Activated naive CD8-positive, alpha-beta T cell treated with anti-CD3 and anti-CD28 coated beads, Interleukin-2, amount 10 ng/mL, durations not matched to agents 7 days and 5 days (primary cell): ENCODE data around the gene OSER1. TPM values are rescaled to one million over a fixed set of nuclear protein-coding genes. Genes with fewer than 3 reads are reported as not detected.

Experiments
- ATAC-seq: fragments of 150-1000 bp; cut with Tn5 transposase; one replicate; pipeline ENCODE4 v1.10.0; 2021; ENCODE audit warnings: low read depth, moderate library complexity
- POLR2A ChIA-PET: fragments of 350-600 bp; sonication (Branson Sonifier 250); formaldehyde crosslinking; loops from one replicate; lab custom pipeline; 2021; ENCODE audit warnings: antibody characterized with exemption; lab: Charles Lee
- DNase-seq: peaks from one replicate; pipeline ENCODE4 v3.0.0; 2021
- H3K27ac Mint-ChIP-seq: one replicate; pipeline ENCODE4 v1.8.0; 2022; ENCODE audit warnings: mild to moderate bottlenecking, mixed read lengths
- H3K27me3 Mint-ChIP-seq: one replicate; pipeline ENCODE4 v1.8.0; 2022; ENCODE audit warnings: mild to moderate bottlenecking, moderate library complexity, mixed read lengths
- H3K36me3 Mint-ChIP-seq: one replicate; pipeline ENCODE4 v1.8.0; 2021; ENCODE audit warnings: mild to moderate bottlenecking, mixed read lengths
- H3K4me1 Mint-ChIP-seq: one replicate; pipeline ENCODE4 v1.8.0; 2021; ENCODE audit warnings: mixed read lengths
- H3K4me3 Mint-ChIP-seq: one replicate; pipeline ENCODE4 v1.8.0; 2022; ENCODE audit warnings: mild to moderate bottlenecking, moderate library complexity, mixed read lengths
- H3K9me3 Mint-ChIP-seq: one replicate; pipeline ENCODE4 v1.8.0; 2021; ENCODE audit warnings: mixed read lengths
- total RNA-seq, 2 experiments: library from RNA; stranded (reverse); gene quantifications; one replicate each; pipeline ENCODE4 v1.2.3, GENCODE V29; 2021

Gene OSER1
- total RNA-seq, 2 experiments from 2014 or later: 29.8 to 30.5 TPM

DNA sequence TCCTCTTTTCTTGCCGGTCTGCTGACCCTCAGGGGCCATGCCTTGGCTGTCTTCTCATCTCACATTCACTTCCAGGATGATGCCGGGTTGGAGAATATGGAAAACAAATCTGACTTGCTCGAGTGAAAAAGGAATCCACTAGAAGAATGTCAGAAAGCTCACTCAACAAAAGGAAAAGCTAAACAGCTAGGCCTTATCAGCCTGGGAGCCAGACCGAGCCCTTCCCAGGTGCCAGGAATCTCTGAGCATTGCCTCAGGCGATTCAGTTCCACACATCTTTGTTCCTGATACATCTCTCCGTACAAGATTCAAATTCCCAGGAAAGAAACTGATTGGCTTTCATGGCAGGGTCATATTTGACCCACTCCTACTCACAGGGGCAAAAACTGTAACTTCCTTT lies 9.2 kb upstream of the OSER1 start:
- peaks cover 35% of the 10 kb centered on the region for H3K4me1 Mint-ChIP-seq

DNA sequence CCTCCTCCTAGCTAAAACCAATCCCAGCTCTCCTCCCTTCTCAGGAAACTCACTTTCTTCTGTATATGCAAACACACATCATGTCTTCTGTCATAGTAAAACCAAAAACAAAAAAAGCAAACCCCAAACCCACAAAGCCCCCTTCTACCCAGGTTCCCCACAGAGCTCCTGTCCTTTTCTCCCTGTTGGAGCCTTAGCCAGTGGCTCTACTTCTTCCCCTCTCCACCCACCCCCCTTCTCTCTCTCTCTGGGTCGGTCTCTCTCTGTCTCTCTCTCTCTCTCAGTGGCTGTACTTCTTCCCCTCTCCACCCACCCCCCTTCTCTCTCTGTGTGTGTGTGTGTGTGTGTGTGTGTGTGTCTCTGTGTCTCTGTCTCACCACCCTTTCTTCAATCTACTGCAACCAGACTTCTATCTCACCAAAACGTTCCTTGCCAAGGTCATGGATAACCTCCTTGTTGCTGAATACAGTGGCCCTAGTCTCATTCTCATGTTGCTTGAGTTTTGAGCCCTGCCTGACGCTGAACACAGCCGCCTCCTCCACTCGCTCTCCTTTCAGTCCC lies 8.7 kb upstream of the OSER1 start:
- DNase-seq (no peak), ATAC-seq (no peak)
- peaks cover 35% of the 10 kb centered on the region for H3K4me1 Mint-ChIP-seq
- no peaks in the 10 kb centered on the region for H3K9me3 Mint-ChIP-seq
- H3K27me3 Mint-ChIP-seq: no peaks in the 10 kb centered on the region
- POLR2A ChIA-PET: interaction anchor here (0.7 to 3.6 kb wide), 5 partner anchors 32 to 761 kb away, joined by 3 to 34 read pairs (median 3); partner anchors contain the start of genes FITM2 and SRSF6
- H3K4me3 Mint-ChIP-seq: peak overlapping the region; percentile 68
- H3K27ac Mint-ChIP-seq: peak overlapping the region; percentile 84
- H3K36me3 Mint-ChIP-seq: no peaks in the 10 kb centered on the region

More for the DNA sequence above, 9.2 kb upstream of the OSER1 start:
- H3K27me3 Mint-ChIP-seq: no peaks in the 10 kb centered on the region
- DNase-seq (no peak), ATAC-seq (no peak)
- POLR2A ChIA-PET: interaction anchor here (3.6 kb wide), 1 partner anchor 91 kb away, joined by 34 read pairs; the partner anchor contains the start of gene FITM2
- peak overlapping the region; percentile 84 for H3K27ac Mint-ChIP-seq
- peak overlapping the region; percentile 68 for H3K4me3 Mint-ChIP-seq
- H3K9me3 Mint-ChIP-seq: no peaks in the 10 kb centered on the region
- no peaks in the 10 kb centered on the region for H3K36me3 Mint-ChIP-seq

DNA sequence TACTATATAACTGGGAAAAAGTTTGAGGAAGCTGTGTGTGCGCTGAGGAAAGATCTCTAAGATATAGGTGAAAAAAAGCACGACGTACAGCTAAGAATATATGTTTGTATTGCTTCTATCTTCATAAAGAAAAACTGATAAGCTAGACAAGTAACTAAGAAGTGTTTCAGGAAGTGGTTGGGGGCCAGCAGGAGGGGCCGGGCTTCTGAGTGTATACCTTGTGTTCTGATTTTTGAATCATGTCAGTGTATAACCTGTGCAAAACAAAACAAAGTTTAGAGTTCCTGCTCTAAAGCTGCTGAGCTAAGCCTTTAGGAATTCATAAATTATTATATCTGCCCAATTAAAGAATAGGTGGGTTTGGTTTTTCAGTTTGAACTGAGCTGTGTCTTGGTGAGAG lies 7.9 kb upstream of the OSER1 start:
- POLR2A ChIA-PET: interaction anchor here (0.6 to 3.6 kb wide), 9 partner anchors 8 to 760 kb away, joined by 3 to 34 read pairs (median 3); partner anchors contain the start of genes FITM2, GDAP1L1, OSER1 and SRSF6
- Mint-ChIP-seq H3K4me3 (peak overlapping the region; percentile 68), H3K4me1 (peaks cover 35% of the 10 kb centered on the region), H3K36me3 (no peaks in the 10 kb centered on the region), H3K27ac (peak overlapping the region; percentile 84), H3K27me3 (no peaks in the 10 kb centered on the region), H3K9me3 (no peaks in the 10 kb centered on the region)
- ATAC-seq (peak; percentile 51), DNase-seq (no peak)

DNA sequence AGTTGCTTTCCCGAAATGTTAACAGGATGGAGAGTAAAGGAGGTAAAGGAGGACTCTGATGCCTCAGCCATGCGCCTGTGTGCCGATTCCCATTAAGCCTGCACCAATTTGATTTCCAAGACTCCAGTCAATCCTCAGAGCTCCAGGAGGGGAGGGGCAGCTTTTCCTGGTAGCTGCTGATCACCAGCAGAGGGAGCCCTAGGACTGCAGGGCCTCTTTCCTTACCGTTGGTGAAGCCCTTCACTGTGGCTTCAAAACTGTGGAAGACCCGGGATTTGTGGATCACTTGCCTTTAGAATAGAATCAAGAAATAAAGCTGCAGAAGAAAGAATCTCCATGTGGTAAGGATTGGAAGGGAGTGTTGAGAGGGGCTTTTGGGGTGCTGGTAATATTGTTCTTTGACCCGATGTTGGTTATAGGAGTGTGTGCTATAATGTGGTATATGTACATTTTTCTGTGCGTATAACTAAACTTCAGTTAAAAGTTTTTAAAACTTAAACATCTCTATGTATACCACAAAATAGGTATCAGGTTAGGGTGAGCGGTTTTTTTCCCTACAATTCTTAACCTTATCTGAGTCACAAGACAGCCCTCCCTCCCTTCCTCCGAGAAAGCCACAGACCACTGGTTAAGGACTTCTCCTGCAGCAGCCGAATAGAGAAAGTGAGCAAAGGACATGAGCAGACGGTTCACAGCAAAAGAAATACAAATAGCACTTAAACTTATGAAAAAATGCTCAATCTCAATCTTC lies 6.9 kb upstream of the OSER1 start:
- ATAC-seq: peak; percentile 54

DNA sequence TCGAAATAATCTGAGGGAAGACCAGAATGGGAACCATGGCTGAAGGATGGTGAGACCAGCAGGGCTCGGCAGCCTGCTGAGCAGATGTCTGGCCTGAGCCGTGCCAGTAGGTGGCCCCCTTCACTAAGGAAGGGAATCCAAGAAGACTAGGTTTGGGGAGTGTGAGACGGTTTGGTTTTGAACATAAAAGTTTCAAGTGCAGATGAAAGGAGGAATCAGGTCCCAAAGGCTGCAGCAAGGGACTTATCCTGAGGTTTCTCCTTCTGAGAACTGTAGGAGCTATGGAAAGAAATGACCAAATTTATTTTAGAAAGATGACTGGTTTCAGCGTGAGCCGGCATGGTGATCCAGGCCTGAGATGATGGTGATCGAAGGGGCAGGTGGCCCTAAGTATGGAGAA lies 4.6 kb upstream of the OSER1 start:
- no peak overlapping the region for H3K4me3 Mint-ChIP-seq
- POLR2A ChIA-PET: no interaction called here
- no peaks in the 10 kb centered on the region for H3K9me3 Mint-ChIP-seq
- H3K27ac Mint-ChIP-seq: peak overlapping the region; percentile 30
- no peaks in the 10 kb centered on the region for H3K36me3 Mint-ChIP-seq
- no peak for ATAC-seq
- H3K4me1 Mint-ChIP-seq: peaks cover 45% of the 10 kb centered on the region
- no peaks in the 10 kb centered on the region for H3K27me3 Mint-ChIP-seq
- peak; percentile 70 for DNase-seq

More for the DNA sequence above, 6.9 kb upstream of the OSER1 start:
- POLR2A ChIA-PET: interaction anchor here (0.6 to 3.6 kb wide), 5 partner anchors 7 to 450 kb away, joined by 3 to 34 read pairs (median 3); partner anchors contain the start of genes FITM2 and OSER1
- DNase-seq: peak; percentile 63
- Mint-ChIP-seq H3K27ac (peak overlapping the region; percentile 84), H3K27me3 (no peaks in the 10 kb centered on the region), H3K4me1 (peaks cover 35% of the 10 kb centered on the region), H3K36me3 (no peaks in the 10 kb centered on the region), H3K9me3 (no peaks in the 10 kb centered on the region), H3K4me3 (peak overlapping the region; percentile 68)

DNA sequence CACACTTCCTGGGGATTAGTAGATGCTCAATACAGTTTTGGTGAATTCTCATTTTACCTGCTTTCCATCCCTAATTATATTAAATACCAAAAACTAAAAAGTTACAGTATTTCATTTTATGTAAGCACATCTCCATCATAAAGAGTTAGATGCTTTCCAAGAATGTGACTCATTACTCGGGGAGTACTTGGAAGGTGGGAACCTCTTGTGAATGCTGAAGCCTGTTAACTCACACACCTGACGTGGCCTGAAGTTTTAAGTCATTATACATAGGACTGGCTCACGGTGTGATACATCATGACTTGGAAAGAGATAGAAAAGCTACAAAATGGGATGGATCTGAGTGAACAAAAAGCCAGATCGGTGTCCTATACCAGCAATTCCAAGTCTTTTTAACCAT lies 2.2 kb upstream of the OSER1 start:
- H3K4me1 Mint-ChIP-seq: peaks cover 45% of the 10 kb centered on the region
- POLR2A ChIA-PET: interaction anchor here (3.1 kb wide), 1 partner anchor 98 kb away, joined by 10 read pairs; the partner anchor contains the start of gene FITM2
- no peaks in the 10 kb centered on the region for H3K9me3 Mint-ChIP-seq
- ATAC-seq (no peak), DNase-seq (no peak)
- no peak overlapping the region for H3K27ac Mint-ChIP-seq
- no peak overlapping the region for H3K4me3 Mint-ChIP-seq
- H3K27me3 Mint-ChIP-seq: no peaks in the 10 kb centered on the region
- no peaks in the 10 kb centered on the region for H3K36me3 Mint-ChIP-seq

DNA sequence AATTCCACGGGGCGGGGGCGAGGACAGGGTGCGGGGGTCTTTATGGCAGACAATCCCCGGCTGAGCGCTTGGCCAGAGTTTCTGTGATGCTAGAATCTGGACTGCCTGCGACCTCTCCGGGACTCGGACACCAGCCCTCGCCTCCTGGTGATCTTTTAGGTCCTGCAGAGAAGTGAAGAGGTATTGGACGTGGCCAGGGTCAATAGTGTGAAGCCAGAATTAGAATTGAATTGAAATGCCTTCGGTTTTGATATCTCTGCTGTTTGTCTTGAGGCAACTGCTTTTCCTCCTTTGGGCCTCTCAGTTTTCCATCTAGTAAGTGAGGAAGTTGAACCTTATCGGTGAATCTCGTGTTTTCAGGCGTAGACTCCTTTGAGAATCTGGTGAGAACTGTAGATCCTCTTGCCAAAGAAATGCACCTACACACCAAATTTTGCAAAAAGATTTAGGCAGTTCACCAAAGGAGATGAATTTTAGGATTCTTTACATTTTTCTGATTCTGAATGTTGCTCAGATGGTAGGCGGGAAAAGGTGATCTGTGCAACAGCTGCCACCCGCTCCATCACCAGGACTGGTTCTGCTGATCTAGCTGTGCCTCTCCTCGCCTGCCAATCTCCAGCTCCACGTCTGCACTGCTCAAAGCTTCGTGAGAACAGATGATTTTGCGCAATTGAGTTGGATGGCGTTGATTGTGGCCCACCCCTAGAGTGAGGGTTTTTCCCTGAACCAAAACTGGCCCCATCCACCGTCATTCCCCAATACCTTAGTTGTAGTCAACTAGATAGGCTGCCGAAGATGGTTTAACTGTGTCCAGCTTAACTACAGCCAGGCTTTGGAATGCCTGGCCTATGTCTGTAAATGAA lies 837 bp upstream of the OSER1 start:
- H3K4me1 Mint-ChIP-seq: peaks cover 42% of the 10 kb centered on the region
- DNase-seq (no peak), ATAC-seq (no peak)
- peaks cover 3% of the 10 kb centered on the region for H3K36me3 Mint-ChIP-seq
- POLR2A ChIA-PET: interaction anchor here (0.9 to 3.1 kb wide), 3 partner anchors 16 to 754 kb away, joined by 3 to 10 read pairs (median 7); partner anchors contain the start of gene FITM2
- H3K27ac Mint-ChIP-seq: peak overlapping the region; percentile 96
- H3K27me3 Mint-ChIP-seq: no peaks in the 10 kb centered on the region
- no peaks in the 10 kb centered on the region for H3K9me3 Mint-ChIP-seq
- H3K4me3 Mint-ChIP-seq: peak overlapping the region; percentile 96

DNA sequence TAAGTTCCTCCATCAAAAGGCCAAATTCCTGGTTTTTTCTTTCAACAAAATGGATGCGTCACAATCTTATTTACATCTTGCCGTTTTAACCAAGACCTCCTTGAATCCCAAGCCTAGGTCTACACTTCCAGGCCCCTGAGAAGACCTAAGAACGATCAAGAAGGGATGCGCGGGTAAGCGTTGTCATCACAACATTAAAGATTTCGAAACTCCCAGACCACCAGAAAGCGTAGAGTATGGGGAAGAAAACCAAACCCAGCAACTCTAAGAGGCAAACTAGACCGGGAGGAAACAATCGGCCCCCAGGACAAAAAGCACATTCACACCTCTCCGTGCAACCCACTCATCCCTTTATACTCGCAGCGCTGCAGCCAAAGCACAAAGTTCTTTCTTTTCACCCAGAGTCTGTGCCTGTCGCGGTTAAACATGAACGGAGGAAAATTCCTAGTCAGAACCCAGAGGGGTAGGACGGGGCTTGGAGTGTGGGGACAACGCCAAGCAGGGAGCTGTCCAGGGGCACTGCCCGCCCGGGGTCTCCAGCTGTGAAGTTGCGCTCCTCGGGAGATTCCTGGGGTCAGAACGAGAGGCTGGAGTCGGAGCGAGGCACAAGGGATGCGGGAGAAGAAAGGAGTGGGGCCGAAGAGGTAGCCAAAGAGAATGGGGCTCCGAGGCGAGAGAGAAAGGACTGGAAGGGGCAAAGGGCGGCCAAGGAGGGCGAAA lies 725 bp downstream of the OSER1 start:
- Mint-ChIP-seq H3K4me3 (peak overlapping the region; percentile 96), H3K27me3 (no peaks in the 10 kb centered on the region), H3K9me3 (no peaks in the 10 kb centered on the region), H3K4me1 (peaks cover 37% of the 10 kb centered on the region), H3K36me3 (peaks cover 11% of the 10 kb centered on the region), H3K27ac (peak overlapping the region; percentile 96)
- DNase-seq (no peak), ATAC-seq (no peak)
- POLR2A ChIA-PET: interaction anchor here (0.9 to 1.4 kb wide), 4 partner anchors 9 to 753 kb away, joined by 3 to 7 read pairs (median 4); no protein-coding TSS in a partner anchor

DNA sequence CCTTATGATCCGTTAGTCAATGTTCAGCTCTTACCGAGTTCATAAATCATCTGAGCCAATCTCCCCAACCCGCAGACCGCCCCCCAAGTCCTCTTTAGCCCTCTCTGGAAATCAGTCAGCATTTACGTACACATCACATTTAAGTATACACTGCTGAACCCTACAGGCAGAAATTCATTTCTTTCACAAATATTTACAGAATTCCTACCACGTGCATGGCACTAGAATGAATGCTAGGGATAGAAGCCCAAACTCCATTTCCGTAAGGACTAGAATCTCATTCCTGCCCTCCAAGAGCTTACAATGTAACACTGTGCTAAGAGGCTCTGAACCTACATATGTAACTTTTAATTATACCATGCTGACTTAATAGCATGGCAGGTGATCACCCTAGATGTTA lies 1.8 kb downstream of the OSER1 start:
- H3K4me1 Mint-ChIP-seq: peaks cover 38% of the 10 kb centered on the region
- H3K27me3 Mint-ChIP-seq: no peaks in the 10 kb centered on the region
- POLR2A ChIA-PET: no interaction called here
- no peaks in the 10 kb centered on the region for H3K9me3 Mint-ChIP-seq
- H3K36me3 Mint-ChIP-seq: peaks cover 12% of the 10 kb centered on the region
- H3K4me3 Mint-ChIP-seq: peak overlapping the region; percentile 96
- ATAC-seq (no peak), DNase-seq (no peak)
- H3K27ac Mint-ChIP-seq: peak overlapping the region; percentile 8

DNA sequence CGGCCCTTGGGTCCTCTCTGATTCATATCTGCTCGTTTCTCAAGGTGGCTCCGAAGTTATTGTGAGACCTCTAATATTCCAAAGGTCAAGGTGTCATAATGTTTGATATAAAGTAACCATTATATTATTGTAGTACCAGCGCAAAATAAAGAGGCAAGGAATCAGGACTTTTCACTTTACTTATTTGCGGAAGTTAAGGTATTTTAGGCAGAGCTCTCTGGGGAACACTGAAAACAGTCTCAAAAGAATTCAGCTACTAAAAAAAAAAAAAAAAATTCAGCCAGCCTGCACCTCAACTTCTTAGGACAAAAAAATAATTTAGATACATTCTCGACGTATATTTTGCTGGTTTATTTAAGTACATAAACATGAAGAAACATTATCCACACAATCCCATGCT lies 2.4 kb downstream of the OSER1 start:
- peaks cover 12% of the 10 kb centered on the region for H3K36me3 Mint-ChIP-seq

DNA sequence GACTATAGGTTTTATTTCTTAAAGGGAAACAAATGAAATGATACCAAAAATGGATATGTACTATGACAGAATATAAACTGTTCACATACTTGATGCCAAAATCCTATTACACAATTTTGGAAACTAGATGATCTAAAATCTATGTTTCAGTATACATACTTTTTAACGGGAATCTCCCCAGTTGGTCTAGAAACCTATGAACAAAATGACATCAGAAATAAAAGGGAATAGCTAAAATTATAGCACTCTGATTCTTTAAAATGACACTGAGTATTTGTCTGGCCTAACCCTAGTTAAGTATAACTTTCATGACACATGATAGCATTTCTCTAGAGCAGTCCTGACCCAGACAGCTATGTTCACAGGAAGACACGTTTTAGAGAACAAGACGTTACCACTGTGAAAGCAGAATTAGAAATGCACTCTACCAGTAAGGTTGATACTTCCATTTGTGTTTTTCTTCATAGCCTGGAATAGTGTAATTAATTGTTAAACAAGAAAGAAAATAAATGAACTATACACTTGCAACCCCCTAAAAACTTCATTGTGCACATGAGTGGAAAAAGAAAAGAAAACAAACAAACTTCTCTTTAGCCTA lies 3.3 kb downstream of the OSER1 start:
- Mint-ChIP-seq H3K4me3 (no peak overlapping the region), H3K4me1 (peaks cover 38% of the 10 kb centered on the region), H3K27me3 (no peaks in the 10 kb centered on the region), H3K9me3 (no peaks in the 10 kb centered on the region), H3K27ac (no peak overlapping the region), H3K36me3 (peaks cover 12% of the 10 kb centered on the region)
- POLR2A ChIA-PET: no interaction called here
- ATAC-seq (no peak), DNase-seq (no peak)

More for the DNA sequence above, 2.4 kb downstream of the OSER1 start:
- Mint-ChIP-seq H3K27me3 (no peaks in the 10 kb centered on the region), H3K9me3 (no peaks in the 10 kb centered on the region), H3K4me3 (peak overlapping the region; percentile 52), H3K4me1 (peaks cover 38% of the 10 kb centered on the region), H3K27ac (no peak overlapping the region)
- DNase-seq (no peak), ATAC-seq (no peak)
- POLR2A ChIA-PET: no interaction called here

DNA sequence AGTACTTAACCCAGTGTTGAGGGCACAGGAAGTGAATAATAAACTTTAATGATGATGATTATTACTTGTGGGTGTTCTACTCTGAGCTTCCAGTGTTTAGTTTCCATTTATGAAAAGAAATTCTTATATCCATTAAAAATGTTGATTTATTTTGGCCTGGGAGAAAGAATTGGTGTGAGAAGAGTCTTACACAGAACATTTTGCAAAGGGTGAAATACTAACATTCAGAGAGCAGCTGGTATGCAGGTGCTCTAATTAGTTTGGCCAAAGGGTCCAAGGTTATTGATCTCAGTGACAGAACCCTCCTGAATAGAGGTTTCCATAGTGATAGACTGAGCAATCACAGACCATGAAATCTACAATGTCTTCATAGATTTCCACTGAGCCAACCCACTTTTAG lies 4.4 kb downstream of the OSER1 start:
- Mint-ChIP-seq H3K9me3 (no peaks in the 10 kb centered on the region), H3K27ac (no peak overlapping the region), H3K27me3 (no peaks in the 10 kb centered on the region), H3K4me3 (no peak overlapping the region), H3K4me1 (peaks cover 28% of the 10 kb centered on the region), H3K36me3 (peaks cover 18% of the 10 kb centered on the region)
- DNase-seq (no peak), ATAC-seq (no peak)
- POLR2A ChIA-PET: no interaction called here
